Femur (tissue), 1 donor: Measurements from ENCODE around the gene NNAT.

Experiments
- DNase-seq: peaks from one replicate; pipeline ENCODE4 v3.0.0-alpha.2; 2017

Gene NNAT

DNA sequence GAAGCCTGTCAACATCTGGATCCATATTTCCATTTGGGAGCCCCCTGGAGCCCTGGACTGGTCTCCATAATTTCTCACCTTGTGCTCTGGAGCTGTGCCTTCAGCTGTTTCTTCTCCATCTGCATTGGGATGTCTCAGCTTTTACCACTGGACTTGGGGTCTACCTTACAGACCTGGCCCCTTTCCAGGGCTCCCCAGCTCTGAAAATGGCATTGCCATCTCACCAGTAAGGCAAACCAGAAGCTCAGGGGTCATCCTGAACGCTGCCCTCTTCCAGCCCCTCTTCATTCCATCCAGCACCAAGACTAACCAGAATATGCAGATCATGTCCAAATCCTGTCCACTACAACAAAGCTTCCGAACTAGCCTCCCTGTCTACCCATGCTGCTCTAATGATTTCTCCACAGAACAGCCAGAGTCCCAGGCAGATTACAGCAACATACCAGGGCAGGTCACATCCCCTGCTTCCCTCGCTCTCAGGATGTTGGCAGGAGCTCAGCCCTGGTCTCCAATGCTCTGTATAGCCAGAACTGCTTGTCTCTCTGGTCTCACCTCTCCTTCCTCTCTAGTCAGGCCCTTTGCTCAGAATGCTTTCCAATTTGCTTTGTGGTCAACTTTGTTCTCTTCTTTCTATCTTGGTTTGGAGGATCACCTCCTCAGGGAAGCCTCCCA is 17.7 kb upstream of the NNAT start:
- DNase-seq, result no peak

DNA sequence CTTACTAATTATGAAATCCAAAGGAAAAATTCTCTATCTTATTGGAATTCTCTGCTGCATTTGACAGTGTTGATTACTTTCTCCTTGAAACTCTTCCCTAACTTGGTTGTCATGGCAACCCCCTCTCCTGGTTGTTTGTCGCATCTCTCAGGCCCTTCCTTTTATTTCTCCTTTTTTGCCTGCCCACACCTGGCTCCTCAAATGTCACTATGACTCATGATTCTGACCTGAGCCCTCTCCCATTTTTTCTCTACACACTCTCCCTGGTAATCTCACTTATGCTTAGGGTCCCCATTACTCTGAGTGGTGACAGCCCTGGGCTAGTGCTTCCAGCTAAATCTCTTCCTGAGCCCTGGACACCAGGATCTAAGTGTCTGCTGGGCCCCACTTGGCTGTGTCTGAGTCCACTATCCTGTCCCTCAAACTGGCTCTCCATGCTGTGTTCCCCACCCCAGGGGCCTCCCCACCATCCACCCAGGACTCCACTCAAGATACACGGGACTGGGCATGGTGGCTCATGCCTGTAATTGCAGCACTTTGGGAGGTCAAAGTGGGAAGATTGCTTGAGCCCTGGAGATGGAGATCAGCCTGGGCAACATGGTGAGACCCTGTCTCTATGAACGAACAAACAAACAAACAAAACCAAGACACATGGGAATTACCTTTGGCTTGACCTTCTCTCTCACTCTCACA is 16.5 kb upstream of the NNAT start:
- DNase-seq, result no peak

DNA sequence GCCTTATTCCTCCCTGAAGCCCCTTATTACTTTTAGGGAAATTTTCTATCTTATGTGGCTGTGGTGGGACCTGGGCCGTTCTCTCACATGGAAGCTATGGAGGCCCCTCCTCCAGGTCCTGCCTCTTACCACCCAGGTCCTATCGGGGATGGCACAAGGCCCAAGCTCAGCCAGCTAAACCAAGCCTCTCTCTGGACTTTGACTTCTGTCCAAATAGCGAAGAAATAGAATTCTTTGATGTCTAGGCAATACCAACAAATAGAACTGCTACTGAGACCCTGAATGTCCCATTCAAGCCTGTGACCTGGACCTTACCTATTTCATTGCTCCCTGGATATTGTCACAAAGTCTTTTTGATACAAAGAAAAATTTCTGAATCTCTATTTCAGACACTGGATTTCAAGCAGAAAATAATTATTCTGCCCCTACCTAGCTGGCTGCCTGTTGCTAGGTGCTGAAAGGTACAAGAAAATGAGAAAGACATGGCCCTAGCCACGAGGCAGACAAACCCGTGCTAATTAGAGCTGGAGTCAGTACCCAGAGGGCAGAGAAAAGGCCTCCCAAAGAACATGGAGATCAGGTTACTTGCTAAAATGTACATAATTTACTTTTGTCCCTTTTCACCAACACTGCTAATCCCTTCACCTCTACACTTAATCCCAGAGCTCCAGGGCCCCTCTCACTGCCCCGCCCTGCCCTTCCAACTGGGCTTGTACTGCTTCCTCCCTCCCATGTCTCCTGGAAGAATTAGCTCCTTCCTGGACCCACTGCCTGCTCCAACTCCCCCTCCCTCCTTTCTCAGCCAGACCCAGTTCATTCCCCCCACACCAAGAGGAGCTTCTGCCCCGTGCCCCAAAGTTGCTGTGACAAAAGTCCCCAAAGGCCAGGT is 15.5 kb upstream of the NNAT start:
- no peak for DNase-seq

DNA sequence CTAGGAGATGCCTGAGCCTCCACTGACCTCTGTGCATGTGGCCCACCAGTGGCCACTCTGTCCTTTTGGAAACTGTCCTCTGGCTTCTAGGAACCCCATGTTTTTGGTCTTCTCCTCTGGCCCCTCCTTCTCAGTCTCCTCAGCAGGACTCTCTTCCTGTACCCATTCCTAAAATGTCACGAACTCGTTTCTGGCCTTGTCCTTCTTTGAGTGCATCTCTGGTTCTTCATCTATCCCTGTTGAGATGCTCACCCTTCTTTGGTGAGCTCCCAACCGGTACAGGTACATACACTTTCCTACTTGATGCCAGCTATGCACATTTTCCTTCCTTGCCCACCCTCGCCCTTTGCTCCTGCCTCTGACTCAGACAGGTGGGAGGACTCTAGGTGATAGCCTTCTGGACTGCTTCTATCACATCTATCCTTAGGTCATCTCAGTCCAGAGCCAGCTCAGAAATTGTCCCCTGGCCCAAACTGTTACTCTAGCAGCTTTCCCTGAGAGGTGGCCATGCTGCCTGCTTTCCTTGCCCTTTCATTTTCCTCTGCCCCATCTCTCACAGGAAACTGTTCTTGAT is 14.8 kb upstream of the NNAT start:
- DNase-seq, result no peak

DNA sequence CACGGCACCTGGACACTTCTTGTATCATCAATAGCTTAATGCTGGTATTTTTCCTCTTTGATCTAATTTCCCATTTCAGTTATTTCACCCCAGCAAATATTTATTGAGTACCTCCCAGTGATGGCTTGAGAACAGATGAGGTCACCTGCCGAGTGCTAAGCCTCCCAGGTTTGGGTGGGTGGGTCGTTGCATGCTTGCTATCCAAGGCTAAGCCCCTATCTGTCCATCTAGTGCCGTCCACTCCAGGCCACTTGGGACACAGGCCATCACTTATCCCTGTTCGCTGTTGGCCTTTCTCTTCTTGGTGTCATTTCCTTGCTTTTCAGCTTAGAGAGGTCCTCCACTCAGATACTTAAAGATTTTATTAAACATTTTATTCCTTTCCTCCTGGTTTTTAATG is 10.8 kb upstream of the NNAT start:
- DNase-seq, result no peak

DNA sequence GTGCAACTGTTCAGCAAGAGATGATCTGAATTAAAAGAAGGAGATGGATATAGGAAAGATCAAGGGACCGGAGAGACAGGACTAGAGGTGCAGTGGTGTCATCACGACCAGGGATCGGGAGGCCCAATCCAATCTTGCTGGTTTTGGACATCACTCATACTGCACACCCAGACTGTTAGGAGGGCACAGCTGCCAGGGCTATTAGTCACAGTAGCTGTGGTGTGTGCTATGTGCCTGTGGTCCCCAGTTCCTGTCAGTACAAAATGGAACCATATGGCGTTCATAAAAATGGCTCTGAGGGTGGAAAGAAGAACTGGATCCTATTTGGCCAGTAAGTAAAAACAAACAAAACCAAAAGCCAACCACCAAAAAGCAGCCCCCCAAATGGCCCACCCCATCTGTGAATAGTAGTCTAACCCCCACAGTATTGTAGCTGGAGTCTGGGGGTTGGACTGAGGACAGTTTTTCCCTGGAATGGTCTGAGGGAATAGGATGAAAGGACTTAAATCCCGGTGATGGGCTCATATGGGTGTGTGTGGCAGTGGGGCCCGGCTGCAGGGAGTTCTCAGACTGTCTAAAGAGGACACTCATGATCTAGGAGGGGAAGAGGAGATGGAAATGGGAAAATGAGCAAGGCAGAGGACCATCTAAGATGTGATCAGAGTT is 9.3 kb upstream of the NNAT start:
- DNase-seq, result no peak

DNA sequence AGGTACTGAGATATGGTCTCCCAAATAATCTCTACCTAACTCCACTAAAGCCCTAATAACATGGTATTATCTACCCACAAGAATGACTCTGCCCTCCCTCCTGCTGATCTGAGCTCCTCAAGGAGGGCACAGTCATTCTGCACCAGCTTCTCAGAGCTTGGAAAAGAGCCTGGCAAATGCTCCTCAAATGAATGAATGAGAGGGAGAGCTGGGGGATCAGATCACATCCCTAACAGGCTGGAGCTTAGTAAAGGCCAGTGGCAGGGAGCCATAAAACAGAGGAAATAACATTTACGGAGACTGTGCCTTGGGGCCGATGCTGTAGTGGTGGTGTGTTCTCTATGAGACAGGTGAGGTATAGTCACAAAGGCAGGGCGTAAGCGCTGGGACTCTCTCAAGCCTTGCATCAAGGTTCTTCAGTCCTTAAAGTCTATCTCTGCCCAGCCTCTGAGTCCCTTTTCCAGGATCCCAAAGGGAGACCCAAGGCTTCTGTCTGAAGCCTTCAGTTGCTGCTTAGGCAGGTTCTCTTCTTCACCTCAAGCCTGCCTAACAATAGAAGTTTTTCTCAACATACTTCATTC is 7.2 kb upstream of the NNAT start:
- DNase-seq, result no peak

DNA sequence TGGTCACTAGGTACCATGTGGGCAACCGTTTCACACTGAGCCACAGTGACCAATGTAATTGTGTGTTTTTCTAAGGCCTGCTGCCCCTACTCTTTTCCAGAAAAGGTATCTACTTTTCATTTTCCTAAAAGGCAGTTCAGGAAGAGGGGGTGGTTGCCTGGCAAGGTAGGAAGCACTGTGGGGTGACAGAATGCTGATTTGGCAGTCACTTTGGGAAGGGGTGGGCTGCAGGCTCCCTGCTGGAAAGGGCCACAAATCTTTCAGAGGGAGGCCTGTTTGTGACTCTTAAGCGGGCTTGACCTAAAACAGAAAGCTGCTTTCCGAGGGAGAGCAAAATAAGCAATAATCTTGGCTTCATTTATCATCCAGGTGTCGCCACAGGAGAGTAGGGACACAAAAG is 5.2 kb upstream of the NNAT start:
- no peak for DNase-seq

DNA sequence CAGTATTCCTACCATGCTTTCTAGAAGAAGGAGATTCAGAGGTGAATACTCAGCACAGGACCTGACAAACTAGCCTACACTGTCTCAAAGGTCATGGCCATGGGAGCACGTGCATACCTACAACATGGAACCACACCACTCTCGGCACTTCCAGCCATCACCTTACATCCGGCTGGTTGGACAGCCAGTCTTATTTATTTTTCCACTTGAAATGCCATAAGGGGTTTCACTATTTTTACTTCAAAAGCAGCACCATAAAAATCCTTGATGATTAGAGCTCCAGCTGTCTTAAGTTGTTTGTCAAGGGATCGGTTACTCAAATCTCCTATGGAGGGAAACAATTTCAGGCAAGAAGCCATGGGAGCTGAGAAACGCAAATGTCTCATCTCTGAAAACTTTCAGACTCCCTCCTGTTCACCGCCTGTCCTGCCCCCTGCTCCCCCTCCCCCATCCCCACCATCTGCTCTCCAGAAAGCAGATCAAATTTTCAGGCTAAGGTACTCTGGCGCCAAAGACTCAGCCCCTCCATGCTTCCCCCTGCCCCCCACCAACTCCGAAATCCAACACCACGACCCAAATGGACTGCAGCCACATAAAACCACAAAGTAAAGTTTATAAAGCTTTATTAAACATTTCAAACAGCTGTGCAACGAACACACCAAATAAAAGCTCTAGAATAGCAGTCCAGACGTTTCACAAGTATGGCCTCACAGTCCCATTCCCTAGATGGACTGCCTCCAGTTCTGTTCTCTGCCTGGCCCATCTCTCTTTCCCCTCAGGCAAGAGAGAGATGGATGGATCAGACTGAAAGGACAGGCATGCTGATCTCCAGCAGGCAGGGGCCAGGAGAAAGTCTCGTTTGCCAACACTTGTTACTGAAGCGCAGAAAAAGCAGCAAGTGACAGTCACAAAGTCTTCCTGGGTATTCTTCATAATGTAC is 4.0 kb upstream of the NNAT start:
- DNase-seq, result peak; percentile 58

DNA sequence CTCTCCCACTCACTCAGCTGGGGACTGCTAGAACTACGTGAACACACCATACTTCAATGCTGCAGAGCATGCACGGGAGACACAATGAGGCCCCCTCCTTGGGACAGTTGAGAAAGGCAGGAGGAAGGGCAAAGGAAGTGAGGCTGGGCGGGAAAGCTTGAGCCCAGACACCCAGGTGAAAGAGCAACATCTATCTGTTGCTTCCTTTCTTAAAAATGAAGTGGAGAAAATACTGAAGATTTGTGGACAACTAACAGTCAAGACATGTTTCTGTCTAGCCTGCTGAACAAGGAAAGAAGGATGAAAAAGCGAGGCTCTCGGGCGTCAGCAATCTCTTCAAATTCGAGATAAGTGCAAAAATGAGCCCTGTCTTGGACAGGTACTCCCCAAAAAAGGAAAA is 3.0 kb upstream of the NNAT start:
- DNase-seq, result peak; percentile 9

DNA sequence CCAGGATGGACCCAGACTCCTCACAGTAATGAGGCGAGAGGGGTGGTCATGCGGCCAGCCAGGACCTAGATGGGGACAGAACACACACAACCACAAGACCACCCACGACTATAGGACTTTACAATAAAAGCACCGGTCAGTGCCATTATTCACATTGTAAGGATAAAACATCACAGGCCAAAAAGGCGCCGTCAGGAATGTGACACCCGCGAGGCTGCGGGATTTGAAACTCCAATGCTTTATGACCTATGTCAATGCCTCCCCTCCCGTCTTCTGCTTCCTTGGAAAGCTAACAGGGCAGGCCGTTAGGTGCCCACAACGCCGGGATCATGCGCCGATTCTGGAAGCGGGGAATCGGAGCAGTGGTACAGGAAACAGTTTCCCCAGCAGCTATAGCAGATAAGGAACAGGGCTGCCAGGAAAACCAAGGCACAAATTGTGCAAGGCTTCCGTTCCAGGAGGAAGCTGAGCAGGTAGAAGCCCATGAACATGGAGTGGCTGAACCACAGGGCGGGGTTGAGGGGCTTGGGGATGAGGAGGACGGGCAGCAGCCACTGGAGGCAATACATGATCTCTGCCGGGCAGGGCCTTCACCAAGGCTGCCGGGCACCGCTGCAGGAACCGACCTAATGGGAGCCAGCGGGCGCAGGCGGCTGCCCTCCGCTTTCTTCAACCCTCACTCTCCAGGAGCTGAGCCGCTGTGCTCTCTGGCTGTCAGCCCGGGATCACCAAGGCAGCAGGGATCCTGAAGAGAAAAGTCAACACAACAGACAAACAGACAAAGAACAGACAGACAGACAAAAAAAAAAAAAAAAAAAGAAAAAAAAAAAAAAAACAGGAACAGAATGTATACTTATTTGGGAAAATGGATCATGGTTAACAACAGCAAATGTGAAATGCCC is 2.2 kb upstream of the NNAT start:
- peak; percentile 33 for DNase-seq

DNA sequence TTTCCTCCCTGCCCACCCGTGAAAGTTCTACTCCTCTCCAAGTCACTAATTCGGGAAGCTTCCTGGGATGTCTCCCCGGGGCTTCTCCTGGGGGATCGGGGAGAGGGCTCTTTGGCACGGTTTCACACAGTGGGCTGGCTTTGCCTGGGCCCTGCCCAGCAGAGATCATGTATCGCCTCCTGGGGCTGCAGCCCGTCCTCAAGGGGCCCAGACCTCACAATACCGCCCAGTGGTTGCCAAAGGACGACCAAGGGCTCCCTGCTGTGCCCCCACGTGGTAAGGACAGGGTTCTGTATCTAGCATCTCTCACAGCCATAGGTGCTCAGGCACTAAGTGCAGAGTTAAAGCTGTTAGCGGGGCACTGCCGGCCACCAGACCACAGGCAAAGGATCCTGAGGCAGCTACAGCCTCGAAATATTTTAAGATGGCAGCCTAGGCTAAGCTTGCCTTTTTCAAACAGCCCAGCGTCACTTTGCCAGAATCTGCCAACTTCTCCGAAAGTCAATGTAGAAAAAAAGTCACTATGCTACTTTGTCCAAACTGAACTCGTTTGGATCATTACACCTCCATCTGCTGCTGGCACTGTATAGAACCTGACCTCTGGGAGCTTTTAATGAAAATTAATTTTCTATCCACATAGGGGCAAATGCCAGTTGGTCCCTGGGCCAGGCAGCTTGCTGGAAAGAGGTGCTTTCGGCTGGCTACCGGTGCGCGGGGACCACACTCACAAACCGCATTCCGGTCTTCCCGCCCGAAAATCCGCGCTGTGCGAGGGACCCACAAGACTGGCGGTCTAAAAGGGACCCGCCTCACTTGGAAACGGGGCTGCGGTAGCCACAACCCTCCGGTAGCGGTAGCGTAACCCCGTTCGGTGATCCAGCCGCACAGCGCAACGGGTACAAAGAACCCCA is 1.3 kb upstream of the NNAT start:
- peak; percentile 43 for DNase-seq

DNA sequence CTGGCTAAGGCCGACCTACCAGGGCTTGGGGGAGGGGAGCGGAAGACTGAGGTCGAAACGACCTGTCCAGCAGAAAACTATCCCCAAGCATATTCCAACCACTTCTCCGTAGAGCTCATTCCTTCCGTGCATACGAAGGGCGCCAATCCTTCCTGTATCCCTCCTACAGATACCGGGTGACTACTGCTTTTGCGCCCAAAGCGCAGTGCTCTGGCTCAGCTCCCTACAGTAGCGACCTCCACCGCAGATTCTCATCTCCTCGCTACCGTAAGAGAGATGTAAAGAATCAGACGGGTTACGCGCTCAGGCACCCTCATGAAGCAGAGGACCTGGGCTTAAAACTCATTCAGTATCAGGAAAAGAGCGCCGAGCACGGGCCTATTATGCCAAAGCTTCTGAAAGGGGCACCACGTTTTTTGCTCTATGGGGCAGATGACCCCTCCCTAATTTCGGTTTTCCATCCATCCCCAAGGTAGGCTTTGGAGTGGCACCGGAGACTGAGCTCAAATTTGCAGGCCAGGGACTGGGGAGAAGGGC is 563 bp upstream of the NNAT start:
- DNase-seq, result peak; percentile 24

DNA sequence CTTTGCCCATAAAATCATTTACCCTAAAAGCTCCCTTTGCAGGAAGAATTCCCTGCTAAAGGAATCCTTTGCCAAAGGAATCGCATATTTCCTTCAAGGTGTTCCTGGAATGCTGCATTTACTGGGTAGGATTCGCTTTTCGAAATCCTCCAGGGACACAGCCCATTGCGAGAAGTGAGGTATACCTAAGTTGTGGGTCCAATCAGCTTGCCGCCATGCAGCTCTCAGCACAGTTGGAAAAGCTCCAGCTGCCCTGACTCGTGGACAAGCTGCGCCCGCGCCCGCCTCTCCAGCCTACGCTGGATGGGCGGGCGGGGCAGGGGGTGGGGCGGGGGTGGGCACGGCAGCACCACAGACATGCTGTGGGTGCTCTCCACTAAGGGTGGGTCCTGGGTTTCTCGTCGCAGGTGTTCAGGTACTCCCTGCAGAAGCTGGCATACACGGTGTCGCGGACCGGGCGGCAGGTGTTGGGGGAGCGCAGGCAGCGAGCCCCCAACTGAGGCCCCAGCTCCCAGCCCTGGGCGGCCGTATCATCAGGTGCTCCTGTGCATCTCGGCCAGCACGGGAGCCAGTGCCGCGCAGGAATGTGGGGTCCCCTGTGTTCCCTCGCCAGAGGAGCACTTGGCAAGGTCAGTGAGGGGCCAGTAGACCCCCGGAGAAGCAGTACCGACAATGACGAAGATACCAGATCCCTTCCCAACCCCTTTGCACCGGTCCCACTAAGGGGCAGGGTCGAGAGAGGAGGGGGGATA is 1.4 kb downstream of the NNAT start:
- DNase-seq, result peak; percentile 73

DNA sequence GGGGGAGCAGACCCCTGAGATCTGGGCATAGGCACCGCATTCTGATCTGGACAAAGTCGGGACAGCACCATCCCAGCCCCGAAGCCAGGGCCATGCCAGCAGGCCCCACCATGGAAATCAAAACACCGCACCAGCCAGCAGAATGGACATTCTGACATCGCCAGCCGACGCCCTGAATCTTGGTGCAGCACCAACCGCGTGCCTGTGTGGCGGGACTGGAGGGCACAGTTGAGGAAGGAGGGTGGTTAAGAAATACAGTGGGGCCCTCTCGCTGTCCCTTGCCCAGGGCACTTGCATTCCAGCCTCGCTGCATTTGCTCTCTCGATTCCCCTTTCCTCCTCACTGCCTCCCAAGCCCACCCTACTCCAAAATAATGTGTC is 2.0 kb downstream of the NNAT start:
- peak; percentile 20 for DNase-seq

DNA sequence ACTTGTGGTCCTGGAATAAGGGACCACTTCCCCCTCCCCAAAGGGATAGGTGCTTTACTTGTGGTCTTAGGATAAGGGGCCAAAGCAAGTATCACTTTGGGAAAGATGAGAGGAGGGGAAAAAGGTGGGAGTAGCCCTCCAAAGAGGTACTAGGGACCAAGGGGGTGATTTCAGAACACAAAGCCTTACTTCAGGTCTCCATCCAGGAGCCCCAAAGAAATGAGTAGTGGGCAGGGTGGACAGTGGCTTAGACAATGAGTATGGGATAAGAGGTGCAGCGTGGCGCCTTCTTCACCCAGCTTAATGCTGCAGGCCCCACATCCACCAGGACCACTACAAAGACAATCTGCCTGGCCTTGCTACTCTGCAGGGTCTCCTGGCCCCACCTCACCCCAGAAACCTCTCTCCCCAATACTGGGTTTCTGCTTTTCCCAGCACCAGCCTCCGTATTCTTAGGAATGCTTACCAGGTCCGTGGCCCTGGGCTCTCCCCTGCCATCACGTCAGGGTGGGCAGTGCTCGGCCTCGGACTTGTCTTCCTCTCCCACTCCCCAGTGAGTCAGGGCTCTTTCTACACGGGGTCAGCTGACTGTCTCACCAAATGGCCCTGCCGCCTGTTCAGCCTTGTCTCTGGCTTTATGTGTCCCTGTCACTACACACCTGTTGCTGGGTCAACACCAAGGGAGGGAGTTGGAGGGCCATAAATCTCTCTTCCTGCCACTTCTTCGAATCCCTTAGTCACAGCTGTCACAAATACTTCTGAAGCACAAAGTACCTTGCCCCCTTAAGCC is 3.1 kb downstream of the NNAT start:
- DNase-seq, result peak; percentile 68
